PC-3 (cell line): ENCODE data around the gene ECHDC1.

Experiments
- CTCF ChIP-seq: fragments of 300-600 bp; sonication (generic); conservative IDR thresholded peaks from 2 replicates; pipeline ENCODE4 v1.5.1; 2017; ENCODE audit warnings: antibody characterized with exemption, low read depth, mild to moderate bottlenecking, low read length
- EZH2 ChIP-seq: fragments of 300-600 bp; sonication (generic); IDR thresholded peaks from one replicate; pipeline ENCODE4 v1.6.1; 2017; ENCODE audit warnings: antibody characterized with exemption, mild to moderate bottlenecking, low read length; ENCODE audit not compliant: unreplicated experiment
- EZH2phosphoT487 ChIP-seq: fragments of 300-600 bp; sonication (generic); IDR thresholded peaks from 2 replicates; pipeline ENCODE4 v1.6.1; 2018; ENCODE audit warnings: mild to moderate bottlenecking, antibody characterized with exemption, low read length, borderline replicate concordance

- TF ChIP-seq CTCF (no peak), EZH2 (no peak), EZH2phosphoT487 (no peak)
These were observed 3.2 kb downstream of the ECHDC1 start for GRCh38 chr6:127340171-127340570.
